ENCODE data around the gene XXYLT1. TPM values are rescaled to one million over a fixed set of nuclear protein-coding genes. Genes with fewer than 3 reads are reported as not detected.

Gene XXYLT1
- total RNA-seq, 1 experiment from 2014 or later: 23.4 TPM

- ATAC-seq (no peak), DNase-seq (ENCODE audit: low spot score) (no peak)
- Mint-ChIP-seq H3K9me3 (peaks cover 18% of the 10 kb centered on the region), H3K27ac (no peak overlapping the region), H3K36me3 (peaks cover 18% of the 10 kb centered on the region), H3K4me1 (peaks cover 44% of the 10 kb centered on the region), H3K4me3 (no peak overlapping the region), H3K27me3 (ENCODE audit: low read depth) (no peaks in the 10 kb centered on the region; the same call in 1 of the 2 replicates)
- TF ChIP-seq NFE2L1 (CRISPR knock-in tag; IDR thresholded peaks at IDR 0.05) (no peak), CDX4 (CRISPR knock-in tag; IDR thresholded peaks at IDR 0.05; ENCODE audit: borderline replicate concordance) (no peak), MYBL2 (CRISPR knock-in tag; IDR thresholded peaks at IDR 0.05) (no peak), KAT7 (CRISPR knock-in tag; IDR thresholded peaks at IDR 0.05; ENCODE audit: borderline replicate concordance) (no peak), FOXP1 (CRISPR knock-in tag; IDR thresholded peaks at IDR 0.05; ENCODE audit: borderline replicate concordance) (no peak), ZNF671 (CRISPR knock-in tag; IDR thresholded peaks at IDR 0.05) (no peak), TP53 (CRISPR knock-in tag; IDR thresholded peaks at IDR 0.05) (no peak), CREM (CRISPR knock-in tag; IDR thresholded peaks at IDR 0.05) (no peak), TCF7 (CRISPR knock-in tag; IDR thresholded peaks at IDR 0.05; ENCODE audit: low read depth) (no peak), SP1 (CRISPR knock-in tag; conservative IDR thresholded peaks at IDR 0.05) (no peak), NFATC4 (CRISPR knock-in tag; IDR thresholded peaks at IDR 0.05) (no peak), ARID4B (CRISPR knock-in tag; IDR thresholded peaks at IDR 0.05; ENCODE audit: borderline replicate concordance) (no peak), AFF4 (CRISPR knock-in tag; IDR thresholded peaks at IDR 0.05; ENCODE audit: borderline replicate concordance) (no peak), ZNF121 (CRISPR knock-in tag; IDR thresholded peaks at IDR 0.05) (no peak), NR3C1 (CRISPR knock-in tag; conservative IDR thresholded peaks at IDR 0.05; ENCODE audit: low read depth) (no peak), FOXJ3 (CRISPR knock-in tag; IDR thresholded peaks at IDR 0.05; ENCODE audit: borderline replicate concordance) (no peak), PRDM15 (CRISPR knock-in tag; IDR thresholded peaks at IDR 0.05) (no peak), ELF4 (CRISPR knock-in tag; IDR thresholded peaks at IDR 0.05; ENCODE audit: low read depth) (no peak), HMGA2 (CRISPR knock-in tag; IDR thresholded peaks at IDR 0.05) (no peak), ZNF532 (CRISPR knock-in tag; IDR thresholded peaks at IDR 0.05; ENCODE audit: borderline replicate concordance) (no peak)
- ChIA-PET CTCF (no interaction called here), POLR2A (no interaction called here)
Observed at GRCh38 chr3:195191580-195191979, 79.4 kb downstream of the XXYLT1 start.

Measured in WTC11 (cell line).